ENCODE results near the gene SEMA3D.

The SEMA3D gene

GRCh38 chr7:84981055-84981976 lies 205.5 kb downstream of the SEMA3D start:
- in situ Hi-C loops (cut with HindIII; ENCODE audit: low pct_ligation_motif_present, low pct_unique_long_range_greater_than_20kb, low sequenced_read_pairs): no loop called here
- no peak for DNase-seq

- DNase-seq: no peak
- in situ Hi-C loops (cut with HindIII; ENCODE audit: low pct_ligation_motif_present, low pct_unique_long_range_greater_than_20kb, low sequenced_read_pairs): no loop called here
Measured at GRCh38 chr7:84975586-84976185, 211.2 kb downstream of the SEMA3D start.

- DNase-seq: no peak
- in situ Hi-C loops (cut with HindIII; ENCODE audit: low pct_ligation_motif_present, low pct_unique_long_range_greater_than_20kb, low sequenced_read_pairs): no loop called here
Measured at GRCh38 chr7:84971360-84971759, 215.5 kb downstream of the SEMA3D start.

GRCh38 chr7:84970670-84971069 lies 216.2 kb downstream of the SEMA3D start:
- no peak for DNase-seq
- in situ Hi-C loops (cut with HindIII; ENCODE audit: low pct_ligation_motif_present, low pct_unique_long_range_greater_than_20kb, low sequenced_read_pairs): no loop called here

- in situ Hi-C loops (cut with HindIII; ENCODE audit: low pct_ligation_motif_present, low pct_unique_long_range_greater_than_20kb, low sequenced_read_pairs): no loop called here
- DNase-seq: no peak
Measured at GRCh38 chr7:84953234-84953633, 233.6 kb downstream of the SEMA3D start.

GRCh38 chr7:84950836-84951235 lies 236.0 kb downstream of the SEMA3D start:
- DNase-seq: no peak
- in situ Hi-C loops (cut with HindIII; ENCODE audit: low pct_ligation_motif_present, low pct_unique_long_range_greater_than_20kb, low sequenced_read_pairs): no loop called here

GRCh38 chr7:84949501-84949900 lies 237.4 kb downstream of the SEMA3D start:
- no peak for DNase-seq
- in situ Hi-C loops (cut with HindIII; ENCODE audit: low pct_ligation_motif_present, low pct_unique_long_range_greater_than_20kb, low sequenced_read_pairs): no loop called here

GRCh38 chr7:84949067-84949466 lies 237.8 kb downstream of the SEMA3D start:
- in situ Hi-C loops (cut with HindIII; ENCODE audit: low pct_ligation_motif_present, low pct_unique_long_range_greater_than_20kb, low sequenced_read_pairs): no loop called here
- no peak for DNase-seq

GRCh38 chr7:84948634-84949033 lies 238.2 kb downstream of the SEMA3D start:
- in situ Hi-C loops (cut with HindIII; ENCODE audit: low pct_ligation_motif_present, low pct_unique_long_range_greater_than_20kb, low sequenced_read_pairs): no loop called here
- DNase-seq: no peak

GRCh38 chr7:84946549-84946948 lies 240.3 kb downstream of the SEMA3D start:
- in situ Hi-C loops (cut with HindIII; ENCODE audit: low pct_ligation_motif_present, low pct_unique_long_range_greater_than_20kb, low sequenced_read_pairs): no loop called here
- DNase-seq: no peak
